ENCODE measurements around the gene AVPR2.

Gene AVPR2

DNA sequence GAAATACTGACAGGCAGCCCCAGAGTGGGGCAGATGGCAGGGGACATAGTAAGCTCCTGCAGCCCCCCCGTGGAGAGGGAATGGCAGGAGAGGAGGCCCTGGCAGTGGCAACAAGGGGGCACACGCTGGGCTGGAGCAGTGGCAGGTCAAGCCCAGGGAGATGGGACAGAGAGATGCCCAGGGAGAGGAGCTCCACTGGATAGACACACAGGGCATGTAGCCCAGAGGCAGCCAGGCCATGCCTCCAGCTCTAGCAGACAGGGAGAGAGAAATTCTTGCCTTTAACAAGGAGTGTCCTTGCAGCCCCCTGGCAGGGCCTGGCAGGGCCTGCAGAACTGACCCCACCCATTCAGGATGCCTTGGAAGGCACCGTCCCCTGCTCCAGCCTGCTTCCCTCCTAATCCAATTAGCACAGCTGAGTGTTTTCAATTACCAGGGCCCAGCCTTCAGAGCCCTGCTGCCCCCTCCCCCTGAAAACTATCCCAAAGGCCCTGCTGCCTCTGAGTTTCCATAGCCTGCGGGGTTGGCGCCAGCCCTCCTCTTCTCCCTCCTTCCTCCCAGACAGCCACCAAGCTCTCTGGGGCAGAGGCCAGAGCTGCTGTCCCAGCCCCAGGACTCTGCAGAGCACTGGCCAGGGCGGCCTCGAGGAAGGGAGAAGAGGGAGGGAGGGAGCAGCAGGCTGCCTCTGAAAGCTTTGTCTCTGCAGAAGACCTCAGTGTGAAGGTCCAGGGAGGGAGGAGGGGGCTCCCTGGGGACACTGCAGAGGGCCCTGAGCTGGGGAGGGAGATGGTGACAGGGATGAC is 31.0 kb upstream of the AVPR2 start:
- no peak for TF ChIP-seq CTCF (IDR thresholded peaks at IDR 0.05; ENCODE audit: low read depth, low read length)
- Histone ChIP-seq H3K4me1 (peaks cover 33% of the 10 kb centered on the region), H3K4me3 (ENCODE audit: low read depth, low read length) (peak overlapping the region; percentile 84), H3K36me3 (peaks cover 42% of the 10 kb centered on the region), H3K9me3 (no peaks in the 10 kb centered on the region), H3K27me3 (no peaks in the 10 kb centered on the region)
- peak; percentile 93 for DNase-seq

GRCh38 chrX:153874085-153874365 is 30.4 kb upstream of the AVPR2 start:
- Histone ChIP-seq H3K36me3 (peaks cover 36% of the 10 kb centered on the region), H3K4me3 (ENCODE audit: low read depth, low read length) (peak overlapping the region; percentile 84), H3K27me3 (no peaks in the 10 kb centered on the region), H3K4me1 (peaks cover 33% of the 10 kb centered on the region), H3K9me3 (no peaks in the 10 kb centered on the region)
- no peak for TF ChIP-seq CTCF (IDR thresholded peaks at IDR 0.05; ENCODE audit: low read depth, low read length)
- DNase-seq: no peak

DNA sequence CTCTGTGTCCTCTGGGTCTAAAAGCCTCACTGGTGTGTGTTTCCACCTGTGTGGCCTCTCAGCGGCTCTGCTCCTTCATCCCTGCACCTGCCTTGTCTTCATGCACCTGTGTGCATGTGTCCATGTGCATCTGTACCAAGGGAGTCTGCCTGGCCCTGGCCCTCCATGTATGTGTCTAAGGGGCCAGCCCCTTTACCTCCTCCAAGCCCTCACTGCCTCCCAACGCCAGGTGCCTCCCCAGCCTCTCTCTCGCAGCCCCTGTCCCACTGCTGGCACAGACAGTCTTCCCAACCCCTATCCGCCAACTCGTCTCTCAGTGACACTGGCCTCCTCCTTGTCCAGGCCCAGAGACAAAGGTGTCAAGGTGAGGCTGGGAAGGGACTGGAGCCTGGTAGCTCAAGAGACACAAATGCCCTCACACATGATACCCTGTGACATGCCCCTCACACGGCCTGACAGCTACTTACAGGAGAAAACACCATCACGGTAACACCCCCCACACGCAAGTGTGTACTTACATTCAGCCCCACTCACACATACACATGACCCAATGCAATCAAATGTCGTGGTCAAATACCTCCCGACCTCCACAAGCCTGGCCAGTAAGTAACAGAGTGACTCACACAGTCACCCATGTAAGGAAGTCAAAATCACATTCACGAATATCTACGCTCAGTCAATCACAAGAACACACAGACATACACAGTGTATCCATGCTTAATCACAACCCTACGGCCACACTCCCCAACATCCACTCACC is 29.9 kb upstream of the AVPR2 start:
- no peak for TF ChIP-seq CTCF (IDR thresholded peaks at IDR 0.05; ENCODE audit: low read depth, low read length)
- Histone ChIP-seq H3K4me1 (peaks cover 33% of the 10 kb centered on the region), H3K36me3 (peaks cover 31% of the 10 kb centered on the region), H3K4me3 (ENCODE audit: low read depth, low read length) (peak overlapping the region; percentile 84), H3K27me3 (no peaks in the 10 kb centered on the region), H3K9me3 (no peaks in the 10 kb centered on the region)
- DNase-seq: no peak

DNA sequence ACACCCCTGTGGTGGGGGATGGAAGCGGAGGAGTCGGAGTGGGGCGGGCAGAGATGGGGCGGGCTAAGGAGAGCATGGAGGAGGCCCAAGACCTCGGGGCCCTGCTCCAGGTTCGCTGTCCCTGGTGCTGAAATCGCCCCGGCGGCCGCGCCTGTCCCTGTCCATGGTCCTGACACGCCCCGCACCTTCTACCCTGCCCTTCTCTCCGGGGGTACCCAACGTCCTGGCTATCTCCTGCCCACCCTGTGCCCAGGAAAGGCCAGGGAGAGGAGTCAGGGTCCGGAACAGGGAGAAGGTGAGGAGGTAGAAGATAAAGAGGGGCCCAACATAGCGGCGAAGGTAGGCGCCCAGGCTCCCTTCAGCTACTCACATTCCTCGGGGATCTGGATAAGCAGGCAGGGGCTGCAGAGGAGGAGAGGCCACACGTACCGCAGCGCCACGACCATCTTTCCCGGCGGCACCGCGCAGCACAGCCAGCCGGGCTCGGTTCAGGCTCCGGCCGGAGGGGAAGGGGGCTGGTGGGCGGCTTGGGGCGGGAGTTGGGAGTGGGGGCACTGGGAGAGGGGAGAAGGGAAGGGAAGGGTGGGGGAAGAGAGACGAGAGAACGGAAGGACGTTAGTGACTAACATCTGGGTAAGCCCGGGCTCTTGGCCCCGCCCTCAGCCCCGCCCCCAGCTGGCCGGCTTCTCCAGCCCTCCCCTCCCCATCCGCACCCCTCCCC is 28.9 kb upstream of the AVPR2 start:
- Histone ChIP-seq H3K4me3 (ENCODE audit: low read depth, low read length) (peak overlapping the region; percentile 84), H3K9me3 (no peaks in the 10 kb centered on the region), H3K4me1 (peaks cover 43% of the 10 kb centered on the region), H3K27me3 (no peaks in the 10 kb centered on the region), H3K36me3 (peaks cover 21% of the 10 kb centered on the region)
- TF ChIP-seq CTCF (IDR thresholded peaks at IDR 0.05; ENCODE audit: low read depth, low read length): no peak
- DNase-seq: peak; percentile 84

DNA sequence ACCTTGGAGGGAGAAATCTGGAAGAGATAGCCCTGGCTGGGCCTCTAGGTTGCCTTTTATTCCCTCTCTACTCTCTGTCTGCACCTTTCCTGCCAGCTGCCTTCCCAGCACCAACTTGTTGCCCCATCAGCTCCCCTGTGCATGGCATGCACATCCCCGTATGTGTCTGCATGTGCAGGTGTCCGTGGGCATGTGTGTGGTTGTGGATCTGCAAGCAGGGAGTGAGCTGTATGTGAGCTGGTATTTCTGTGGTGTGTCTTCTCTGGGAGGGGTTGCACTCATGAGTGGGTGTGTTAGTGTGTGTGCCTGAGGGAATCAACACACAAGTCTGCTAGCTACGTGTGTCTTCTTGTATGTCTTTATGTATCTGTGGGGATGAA is 28.4 kb upstream of the AVPR2 start:
- TF ChIP-seq CTCF (IDR thresholded peaks at IDR 0.05; ENCODE audit: low read depth, low read length): no peak
- DNase-seq: no peak
- H3K36me3 ChIP-seq: peaks cover 18% of the 10 kb centered on the region
- no peaks in the 10 kb centered on the region for H3K9me3 ChIP-seq
- peak overlapping the region; percentile 84 for H3K4me3 ChIP-seq (ENCODE audit: low read depth, low read length)
- H3K4me1 ChIP-seq: peaks cover 45% of the 10 kb centered on the region
- no peaks in the 10 kb centered on the region for H3K27me3 ChIP-seq

All from BE2C (cell line).